ENCODE data around the gene FBXO4.

DNA sequence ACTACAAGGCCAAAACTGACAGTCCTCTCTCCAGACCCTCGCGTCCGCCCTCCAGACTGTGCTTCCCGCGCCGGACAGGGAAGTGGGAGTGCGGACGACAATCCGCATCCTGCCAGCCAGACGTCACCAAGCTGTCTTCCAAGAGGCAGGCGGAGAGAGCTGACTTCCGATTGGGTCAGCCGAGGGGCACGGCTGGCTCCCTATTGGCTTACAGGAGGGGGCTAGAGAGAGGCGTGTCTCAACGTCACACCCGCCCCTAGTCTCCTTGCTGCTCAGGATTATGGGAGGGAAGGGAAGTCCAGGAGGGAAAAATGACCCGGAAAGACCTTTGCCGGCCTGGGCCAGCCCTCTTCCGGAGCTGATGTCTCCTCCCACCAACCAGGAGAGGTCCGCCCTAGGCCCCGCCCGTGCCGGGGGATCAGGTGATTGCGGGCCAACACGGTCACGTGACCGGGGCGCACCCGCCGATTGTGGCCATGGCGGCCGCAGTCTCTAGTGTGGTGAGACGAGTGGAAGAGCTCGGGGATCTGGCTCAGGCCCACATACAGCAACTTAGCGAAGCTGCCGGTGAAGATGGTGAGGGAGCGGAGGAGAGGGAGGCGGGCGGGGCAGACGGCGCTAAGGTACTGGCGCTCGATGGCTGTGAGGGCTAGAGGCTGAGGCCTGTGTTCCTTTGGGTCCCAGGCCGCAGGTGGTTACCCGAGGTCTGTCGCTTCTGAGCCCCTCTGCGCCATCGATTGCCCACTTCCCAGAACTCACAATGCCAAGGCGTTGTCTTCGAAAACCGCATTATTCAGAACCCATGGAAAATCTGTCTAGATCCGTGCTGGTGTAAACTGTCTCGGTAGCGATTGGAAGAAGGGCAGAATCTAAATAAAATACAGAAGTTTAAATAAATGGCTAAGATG lies 20.9 kb upstream of the FBXO4 start, which contains the start of gene RIMOC1:
- no peak for TF ChIP-seq CTCF (IDR thresholded peaks at IDR 0.05; ENCODE audit: insufficient read depth, low read length)
- peak; percentile 78 for TF ChIP-seq POLR2AphosphoS5 (IDR thresholded peaks at IDR 0.05; ENCODE audit: low read depth)
- TF ChIP-seq REST (IDR thresholded peaks at IDR 0.05; ENCODE audit: insufficient replicate concordance, low read depth): peak; percentile 55
- TF ChIP-seq GABPA (IDR thresholded peaks at IDR 0.05; ENCODE audit: low read depth): peak; percentile 64; the same call in 1 of the 2 replicates
